DMS79 (cell line): ENCODE measurements around the gene NOC4L.
A peak's percentile ranks its signal among the peaks of the same experiment; 100 is the strongest.
"Not testable (repeated sequence)": the region's sequence is repeated elsewhere in the genome, so short reads cannot be mapped to it uniquely, and the experiment has no call there.

ENCODE experiments used
- DNase-seq: peaks from one replicate; lab custom pipeline; 2025; lab: John Stamatoyannopoulos, UW

NOC4L gene

GRCh38 chr12:132144115-132144809 is at the start of gene NOC4L, which contains the start of gene DDX51:
Gene NOC4L, plus strand, starts transcription at chr12:132144457. Its CDS starts 32 bp downstream, at chr12:132144489.
Gene DDX51, minus strand, starts transcription at chr12:132144319. Its CDS starts 23 bp downstream, at chr12:132144296.
- peak; percentile 81 for DNase-seq

DNA sequence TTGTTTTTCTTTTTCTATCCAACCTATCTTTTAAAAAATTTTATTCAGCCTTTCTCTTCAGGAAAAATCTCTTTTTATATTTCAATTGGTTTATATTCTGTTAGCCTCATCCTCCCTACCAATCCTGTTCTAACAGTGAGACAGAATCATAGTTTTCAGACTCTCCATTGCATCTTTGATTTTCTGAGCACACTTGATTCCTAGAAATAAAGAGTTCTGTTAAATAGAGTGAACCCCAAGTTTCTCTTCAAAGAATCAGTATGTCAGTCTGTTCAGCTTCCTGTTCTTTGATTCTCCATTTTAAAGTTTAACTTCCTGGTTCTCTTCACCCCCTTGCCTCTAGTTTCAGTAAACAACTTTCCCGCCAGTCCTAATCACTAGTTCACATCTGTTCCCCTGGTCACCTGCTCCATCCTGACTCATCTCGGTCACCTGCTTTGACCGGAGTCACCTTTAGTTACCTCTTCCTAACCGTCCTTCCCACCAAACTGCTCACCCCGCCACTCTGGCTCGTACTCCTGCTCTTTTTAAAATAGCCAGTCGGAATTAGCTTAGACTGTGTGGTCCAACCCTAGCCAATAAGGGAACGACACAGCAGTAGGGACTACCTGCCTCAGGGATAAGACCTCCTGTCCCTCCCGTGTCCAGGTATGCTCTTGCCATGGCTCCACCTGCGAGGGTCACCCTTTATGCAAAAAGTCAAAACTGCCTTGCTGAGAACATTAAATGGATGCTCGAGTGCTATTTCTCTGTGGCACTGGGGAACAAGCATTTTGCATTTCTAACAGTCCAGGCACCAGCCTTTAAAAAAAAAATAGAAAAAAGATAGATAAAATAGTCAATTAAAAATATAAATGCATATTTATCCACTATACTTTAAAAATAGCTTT is 48.5 kb upstream of the NOC4L start:
- no peak for DNase-seq

DNA sequence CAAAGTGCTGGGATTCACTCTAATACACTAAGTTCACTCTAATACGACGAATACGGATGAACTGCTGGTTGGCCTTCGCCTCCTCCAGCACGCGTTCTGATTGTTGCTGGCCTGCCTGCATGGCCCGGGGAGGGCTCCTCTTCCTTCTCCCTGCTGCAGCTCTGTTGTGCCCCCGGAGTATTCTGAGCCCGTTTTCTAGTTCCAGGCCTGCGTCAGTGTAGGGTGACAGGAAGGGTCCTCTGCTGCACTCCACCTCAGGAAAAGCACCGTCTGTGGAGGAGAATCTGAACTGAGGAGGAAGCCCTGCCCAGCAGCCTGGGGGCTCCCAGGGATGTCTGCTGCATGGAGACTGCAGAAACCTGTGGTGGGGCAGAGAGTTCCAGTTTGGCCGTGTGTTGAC is 44.5 kb upstream of the NOC4L start:
- DNase-seq = no peak

DNA sequence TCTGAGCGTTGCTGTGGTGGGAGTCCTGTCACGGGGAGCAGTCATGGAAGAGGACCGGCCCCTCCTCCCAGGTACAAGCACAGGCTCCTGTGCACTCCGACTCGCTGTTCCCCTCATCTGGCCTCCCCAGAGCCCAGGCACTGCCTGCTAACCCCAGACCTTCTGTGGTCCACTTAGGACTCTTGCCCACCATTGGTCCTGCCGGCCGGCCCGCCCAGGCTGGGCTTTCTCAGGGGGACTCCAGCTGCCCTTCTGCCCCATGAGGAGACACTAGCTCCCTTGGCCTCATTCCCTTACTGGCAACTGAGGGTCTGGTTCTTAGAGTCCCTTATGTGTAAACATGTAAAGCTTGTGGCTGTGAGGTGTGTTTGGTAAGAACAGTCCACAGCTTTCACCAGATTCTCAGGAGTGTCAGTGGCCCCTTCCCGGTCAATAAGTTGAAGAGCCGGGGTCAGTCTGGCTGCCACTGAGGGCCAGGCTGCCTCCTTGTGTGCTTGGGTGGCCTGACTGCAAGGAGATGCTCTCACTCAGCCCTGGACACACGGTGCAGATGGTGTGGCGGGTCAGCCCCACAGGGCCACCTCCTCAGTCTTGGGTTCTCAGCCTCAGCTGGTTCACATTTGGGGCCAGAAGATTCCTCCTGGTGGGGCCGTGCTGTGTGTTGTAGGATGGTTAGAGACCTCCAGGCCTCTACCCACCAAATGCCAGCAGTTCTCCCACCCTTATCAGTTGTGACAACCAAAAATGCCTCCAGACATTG is 43.8 kb upstream of the NOC4L start:
- DNase-seq = no peak

- DNase-seq = no peak
These were observed 42.0 kb upstream of the NOC4L start for GRCh38 chr12:132102297-132102696.

DNA sequence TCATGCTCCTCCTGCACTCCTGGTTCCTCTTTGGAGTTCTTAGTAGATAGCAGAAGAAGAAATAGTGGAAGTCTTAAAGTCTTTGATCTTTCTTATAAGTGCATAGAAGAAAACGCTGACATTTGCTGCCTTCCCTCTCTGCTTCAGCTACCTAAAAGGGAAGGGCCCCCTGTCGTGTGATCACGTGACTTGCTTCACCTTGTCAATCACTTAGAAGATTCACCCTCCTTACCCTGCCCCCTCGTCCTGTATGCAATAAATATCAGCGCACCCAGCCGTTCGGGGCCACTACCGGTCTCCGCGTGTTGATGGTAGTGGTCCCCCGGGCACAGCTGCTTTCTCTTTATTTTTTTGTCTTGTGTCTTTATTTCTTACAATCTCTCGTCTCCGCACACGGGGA is 41.2 kb upstream of the NOC4L start:
- not testable (repeated sequence) for DNase-seq

DNA sequence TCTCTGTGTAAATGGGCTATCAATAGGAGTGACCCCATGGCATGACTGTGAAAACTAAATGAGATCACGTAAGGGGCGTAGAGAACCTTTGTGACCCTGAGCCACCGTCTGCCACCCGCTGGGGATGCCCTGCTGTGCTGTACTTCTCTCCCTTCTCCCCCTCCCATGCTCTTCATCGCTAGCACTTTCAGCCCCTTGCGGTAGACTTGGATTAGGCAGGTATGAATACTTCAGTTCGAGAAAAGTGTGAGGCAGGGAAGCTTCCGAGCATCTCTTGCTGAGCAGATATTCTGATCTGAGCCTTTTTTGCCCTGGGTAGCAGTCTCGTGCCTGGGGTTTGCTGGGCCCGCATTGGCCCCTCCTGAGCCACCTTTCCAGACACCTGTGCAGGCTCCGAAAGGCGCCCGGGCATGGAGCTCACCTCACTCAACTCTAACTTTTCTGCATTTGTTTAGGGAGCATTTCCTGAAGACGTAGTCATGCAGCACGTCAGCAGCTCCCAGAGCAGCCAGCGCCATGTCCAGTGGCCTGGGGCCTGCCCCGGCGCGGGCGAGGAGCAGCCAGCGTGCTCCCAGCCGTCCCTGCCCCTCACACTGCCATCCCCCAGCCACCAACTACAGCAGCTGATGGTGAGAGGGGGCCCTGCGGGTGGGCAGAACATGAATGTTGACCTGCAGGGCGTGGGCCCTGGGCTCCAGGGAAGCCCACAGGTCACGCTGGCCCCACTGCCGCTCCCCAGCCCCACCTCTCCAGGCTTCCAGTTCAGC is 40.5 kb upstream of the NOC4L start:
- no peak for DNase-seq

DNA sequence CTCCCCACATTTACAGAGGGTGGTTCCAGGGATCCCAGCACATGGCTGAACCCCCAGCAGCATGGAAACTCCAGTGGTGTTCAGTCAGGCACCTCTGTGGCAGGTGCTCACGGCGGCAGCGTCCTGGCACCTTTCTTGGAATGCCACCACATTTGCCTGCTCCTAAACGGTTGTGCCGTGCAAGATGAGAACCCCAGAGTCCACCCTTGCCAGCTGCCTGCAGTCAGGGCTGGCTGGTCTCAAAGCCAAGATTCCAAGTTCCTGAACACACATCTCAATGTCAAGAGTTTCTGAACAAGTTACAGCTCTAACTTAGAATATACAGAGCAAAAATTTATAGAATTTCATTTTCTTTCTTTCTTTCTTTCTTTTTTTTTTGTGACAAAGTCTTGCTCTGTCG is 38.8 kb upstream of the NOC4L start:
- DNase-seq = no peak

- no peak for DNase-seq
These were observed 37.3 kb upstream of the NOC4L start for GRCh38 chr12:132106921-132107320.

GRCh38 chr12:132108211-132108832 is 35.9 kb upstream of the NOC4L start:
- no peak for DNase-seq

- DNase-seq = no peak
These were observed 34.5 kb upstream of the NOC4L start for GRCh38 chr12:132109741-132110140.

DNA sequence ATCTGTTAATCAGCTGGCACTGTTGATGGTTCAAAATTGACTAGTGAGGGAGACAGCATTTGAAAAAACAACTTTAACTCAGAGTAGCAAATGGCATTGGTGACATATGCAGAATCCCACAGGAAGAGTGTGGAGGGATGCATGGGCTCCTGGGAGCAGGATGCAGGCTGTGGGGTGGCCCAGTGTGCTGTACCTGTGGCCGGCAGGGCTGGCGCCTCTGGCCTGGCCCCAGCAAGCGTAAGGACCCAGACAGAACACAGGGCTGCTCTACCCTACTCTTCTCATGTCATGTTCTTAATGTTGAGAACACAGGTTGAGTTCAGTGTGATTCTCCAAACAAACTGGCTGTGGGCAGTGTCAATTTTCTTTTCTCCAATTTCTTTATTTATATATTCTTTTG is 33.6 kb upstream of the NOC4L start:
- no peak for DNase-seq

- DNase-seq = no peak
These were observed 32.5 kb upstream of the NOC4L start for GRCh38 chr12:132111654-132112304.

DNA sequence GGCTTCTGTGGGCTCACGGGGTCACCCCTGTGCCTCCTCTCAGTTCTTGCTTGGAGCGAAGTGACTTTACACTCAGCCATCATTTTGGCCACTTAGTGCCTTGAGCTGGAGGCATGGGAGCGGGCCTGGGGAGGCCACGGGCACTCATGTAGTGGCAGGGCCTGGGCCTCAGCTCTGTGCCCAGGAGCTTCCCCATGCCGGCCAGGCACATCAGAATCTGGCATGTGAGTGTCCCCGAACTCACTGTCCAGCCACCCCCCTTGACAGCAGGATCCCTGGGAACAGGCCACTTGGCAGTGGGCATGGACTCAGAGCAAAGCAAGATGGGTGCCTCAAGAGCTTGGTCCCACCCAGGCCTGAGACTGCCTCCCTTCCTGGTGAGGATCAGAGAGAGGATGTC is 29.6 kb upstream of the NOC4L start:
- DNase-seq = no peak

DNA sequence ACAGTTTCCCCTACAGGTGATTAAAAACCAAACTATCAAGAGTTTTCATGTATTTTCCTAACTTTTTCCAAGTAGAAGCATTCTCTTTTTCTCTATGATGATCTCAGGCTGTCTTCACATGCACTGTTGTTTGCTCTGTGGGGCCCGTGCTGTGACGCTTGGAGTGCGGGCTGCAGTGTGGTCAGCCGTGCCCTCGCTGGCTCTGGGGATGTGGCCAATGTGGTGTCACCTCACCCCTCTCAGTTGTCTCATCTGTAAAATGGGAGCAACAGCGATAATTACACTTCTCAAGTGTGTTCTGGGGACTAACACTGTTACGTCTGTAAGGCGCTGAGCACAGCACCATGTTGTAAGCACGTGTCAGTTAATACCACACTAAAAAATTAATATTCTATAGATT is 28.8 kb upstream of the NOC4L start:
- no peak for DNase-seq

GRCh38 chr12:132116709-132117557 is 27.3 kb upstream of the NOC4L start:
- no peak for DNase-seq

- DNase-seq = no peak
These were observed 26.7 kb upstream of the NOC4L start for GRCh38 chr12:132117558-132117875.

DNA sequence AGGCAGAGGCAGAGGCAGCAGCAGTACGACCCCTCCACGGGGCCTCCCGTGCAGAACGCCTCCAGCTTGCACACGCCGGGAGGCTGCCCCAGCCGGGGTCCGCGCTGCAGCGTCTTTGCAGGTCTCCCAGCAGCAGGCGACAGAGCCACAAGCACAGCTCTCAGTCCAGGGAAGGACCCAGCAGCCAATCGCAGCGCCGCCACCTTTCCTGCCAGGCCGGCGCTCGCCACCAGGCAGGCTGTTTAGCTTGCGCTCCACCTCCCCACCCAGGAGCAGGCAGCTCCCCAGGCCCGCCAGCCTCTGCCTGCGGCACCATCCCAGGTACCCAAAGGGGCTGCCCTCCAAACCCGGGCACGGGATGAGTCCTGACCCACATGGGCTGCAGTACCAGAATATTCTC is 25.4 kb upstream of the NOC4L start:
- DNase-seq = no peak

- no peak for DNase-seq
These were observed 23.0 kb upstream of the NOC4L start for GRCh38 chr12:132121283-132121682.
